Bronchial epithelial cell (primary cell): Measurements from ENCODE around the gene FHOD3. TPM values are rescaled to one million over a fixed set of nuclear protein-coding genes. Genes with fewer than 3 reads are reported as not detected.

Experiments
- DNase-seq: peaks from one replicate; pipeline ENCODE4 v3.0.0-alpha.2; 2010; ENCODE audit warnings: low read depth
- FAIRE-seq: peaks from 2 replicates; lab custom pipeline; 2011; peaks lifted over from hg19 to GRCh38; lab: Jason Lieb, UNC
- H3K27me3 ChIP-seq: 2 replicates; pipeline ENCODE4 v1.5.1; 2011; ENCODE audit warnings: low read length; ENCODE audit not compliant: control insufficient read depth, insufficient read depth
- H3K36me3 ChIP-seq: 2 replicates; pipeline ENCODE4 v1.5.1; 2011; ENCODE audit warnings: low read length; ENCODE audit not compliant: control insufficient read depth, insufficient read depth
- H3K4me3 ChIP-seq: 2 replicates; pipeline ENCODE4 v1.5.1; 2011; ENCODE audit warnings: mild to moderate bottlenecking, low read depth, low read length, control low read depth
- CTCF ChIP-seq: IDR thresholded peaks from 2 replicates; pipeline ENCODE4 v1.5.1; 2011; ENCODE audit warnings: mild to moderate bottlenecking, moderate library complexity, low read length, control low read depth, inconsistent platforms; ENCODE audit not compliant: insufficient read depth, severe bottlenecking
- total RNA-seq: library from RNA; depleted of rRNA; stranded (reverse); fragments of >200 nt; gene quantifications from 2 replicates; pipeline ENCODE4 v1.2.1, GENCODE V29; 2014

The FHOD3 gene
- total RNA-seq, 1 donor from 2014 or later: 15.8 TPM

- FAIRE-seq: peak; percentile 73
- peak; percentile 66 for DNase-seq
- Histone ChIP-seq H3K4me3 (no peak overlapping the region), H3K36me3 (no peaks in the 10 kb centered on the region), H3K27me3 (no peaks in the 10 kb centered on the region)
- TF ChIP-seq CTCF: no peak
These were observed 5.2 kb downstream of the FHOD3 start for GRCh38 chr18:36302676-36303075.

GRCh38 chr18:36303211-36303844 is 5.8 kb downstream of the FHOD3 start:
- no peak overlapping the region for H3K4me3 ChIP-seq

GRCh38 chr18:36304723-36305122 is 7.2 kb downstream of the FHOD3 start:
- no peak for TF ChIP-seq CTCF
- Histone ChIP-seq H3K4me3 (no peak overlapping the region), H3K27me3 (no peaks in the 10 kb centered on the region), H3K36me3 (no peaks in the 10 kb centered on the region)
- no peak for DNase-seq
- no peak for FAIRE-seq

More at GRCh38 chr18:36303211-36303844, 5.8 kb downstream of the FHOD3 start:
- H3K36me3 ChIP-seq: no peaks in the 10 kb centered on the region
- no peak for FAIRE-seq
- no peaks in the 10 kb centered on the region for H3K27me3 ChIP-seq
- TF ChIP-seq CTCF: no peak
- DNase-seq: no peak

- no peak for DNase-seq
- no peak for TF ChIP-seq CTCF
- H3K36me3 ChIP-seq: no peaks in the 10 kb centered on the region
- H3K4me3 ChIP-seq: no peak overlapping the region
- FAIRE-seq: no peak
- no peaks in the 10 kb centered on the region for H3K27me3 ChIP-seq
These were observed 7.9 kb downstream of the FHOD3 start for GRCh38 chr18:36305375-36305774.

- Histone ChIP-seq H3K27me3 (no peaks in the 10 kb centered on the region), H3K36me3 (no peaks in the 10 kb centered on the region), H3K4me3 (no peak overlapping the region)
- FAIRE-seq (no peak), DNase-seq (no peak)
- no peak for TF ChIP-seq CTCF
These were observed 10.0 kb downstream of the FHOD3 start for GRCh38 chr18:36307513-36307912.
